HG03064 (cell line): ENCODE results near the gene MICAL2.

Experiments used
- ATAC-seq: cut with Tn5 transposase; IDR thresholded peaks from one replicate; pipeline ENCODE4 v1.9.1; 2021; ENCODE audit warnings: low read depth; ENCODE audit not compliant: unreplicated experiment

Gene MICAL2

GRCh38 chr11:12278766-12279671 lies 168.6 kb downstream of the MICAL2 start:
- ATAC-seq, result no peak

GRCh38 chr11:12279672-12280108 lies 169.3 kb downstream of the MICAL2 start:
- ATAC-seq, result no peak

- no peak for ATAC-seq
These were observed 169.9 kb downstream of the MICAL2 start for GRCh38 chr11:12280199-12280837.

GRCh38 chr11:12280838-12281565 lies 170.6 kb downstream of the MICAL2 start:
- ATAC-seq, result no peak

GRCh38 chr11:12281571-12282478 lies 171.4 kb downstream of the MICAL2 start:
- ATAC-seq, result no peak

GRCh38 chr11:12282676-12283075 lies 172.3 kb downstream of the MICAL2 start:
- ATAC-seq, result no peak

- ATAC-seq, result no peak
These were observed 174.1 kb downstream of the MICAL2 start for GRCh38 chr11:12284316-12285050.

GRCh38 chr11:12285106-12285505 lies 174.7 kb downstream of the MICAL2 start:
- ATAC-seq, result no peak

- ATAC-seq, result no peak
These were observed 175.4 kb downstream of the MICAL2 start for GRCh38 chr11:12285811-12286222.

GRCh38 chr11:12286606-12287005 lies 176.2 kb downstream of the MICAL2 start:
- ATAC-seq, result no peak

- no peak for ATAC-seq
These were observed 176.6 kb downstream of the MICAL2 start for GRCh38 chr11:12287009-12287373.

- no peak for ATAC-seq
These were observed 177.2 kb downstream of the MICAL2 start for GRCh38 chr11:12287374-12288211.

- ATAC-seq, result no peak
These were observed 178.0 kb downstream of the MICAL2 start for GRCh38 chr11:12288212-12288930.

- ATAC-seq, result no peak
These were observed 178.7 kb downstream of the MICAL2 start for GRCh38 chr11:12288931-12289666.

- ATAC-seq, result no peak
These were observed 179.5 kb downstream of the MICAL2 start for GRCh38 chr11:12289667-12290476.

- no peak for ATAC-seq
These were observed 180.1 kb downstream of the MICAL2 start for GRCh38 chr11:12290477-12290922.
